Testis (tissue), 2 donors: ENCODE results near the gene OR10H4.

Experiments used
- POLR2A ChIP-seq: fragments of 450-650 bp; IDR thresholded peaks from one replicate; pipeline ENCODE4 v1.6.1; 2017; ENCODE audit warnings: antibody characterized with exemption, mild to moderate bottlenecking, moderate library complexity
- TF ChIP-seq, protein P1 (sequence below), 3 experiments: fragments of 450-650 bp in 2 of 3; fragments of 200-600 bp in 1 of 3; sonication (generic) in 1 of 3; IDR thresholded peaks; one replicate each; pipeline ENCODE4 v1.5.1; 2016 to 2019; ENCODE audit warnings: antibody characterized with exemption in 3 of 3, mild to moderate bottlenecking in 2 of 3, moderate library complexity in 1 of 3

GRCh38 chr19:15964231-15964630, 15.4 kb downstream of the OR10H4 start:
- TF ChIP-seq, protein P1, sequence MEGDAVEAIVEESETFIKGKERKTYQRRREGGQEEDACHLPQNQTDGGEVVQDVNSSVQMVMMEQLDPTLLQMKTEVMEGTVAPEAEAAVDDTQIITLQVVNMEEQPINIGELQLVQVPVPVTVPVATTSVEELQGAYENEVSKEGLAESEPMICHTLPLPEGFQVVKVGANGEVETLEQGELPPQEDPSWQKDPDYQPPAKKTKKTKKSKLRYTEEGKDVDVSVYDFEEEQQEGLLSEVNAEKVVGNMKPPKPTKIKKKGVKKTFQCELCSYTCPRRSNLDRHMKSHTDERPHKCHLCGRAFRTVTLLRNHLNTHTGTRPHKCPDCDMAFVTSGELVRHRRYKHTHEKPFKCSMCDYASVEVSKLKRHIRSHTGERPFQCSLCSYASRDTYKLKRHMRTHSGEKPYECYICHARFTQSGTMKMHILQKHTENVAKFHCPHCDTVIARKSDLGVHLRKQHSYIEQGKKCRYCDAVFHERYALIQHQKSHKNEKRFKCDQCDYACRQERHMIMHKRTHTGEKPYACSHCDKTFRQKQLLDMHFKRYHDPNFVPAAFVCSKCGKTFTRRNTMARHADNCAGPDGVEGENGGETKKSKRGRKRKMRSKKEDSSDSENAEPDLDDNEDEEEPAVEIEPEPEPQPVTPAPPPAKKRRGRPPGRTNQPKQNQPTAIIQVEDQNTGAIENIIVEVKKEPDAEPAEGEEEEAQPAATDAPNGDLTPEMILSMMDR (IDR thresholded peaks at IDR 0.05): no peak
- no peak for TF ChIP-seq POLR2A
